Skeletal muscle tissue (tissue), 4 donors: ENCODE data around the gene VPS37C. TPM values are rescaled to one million over a fixed set of nuclear protein-coding genes. Genes with fewer than 3 reads are reported as not detected.
"Not testable (repeated sequence)": the region's sequence is repeated elsewhere in the genome, so short reads cannot be mapped to it uniquely, and the experiment has no call there.

Experiments used
- H3K27ac ChIP-seq: one replicate; pipeline ENCODE4 v1.7.0; 2013; ENCODE audit warnings: mild to moderate bottlenecking, low read depth, low read length, inconsistent platforms
- H3K27me3 ChIP-seq, 3 donors: one replicate each; pipeline ENCODE4 v1.7.0; 2013; ENCODE audit warnings: low read length in 3 of 3; ENCODE audit not compliant: control insufficient read depth in 3 of 3, insufficient read depth in 3 of 3
- H3K36me3 ChIP-seq, 3 donors: one replicate each; pipeline ENCODE4 v1.7.0; 2013; ENCODE audit warnings: low read length in 3 of 3; ENCODE audit not compliant: control insufficient read depth in 3 of 3, insufficient read depth in 3 of 3
- H3K4me1 ChIP-seq, 3 donors: one replicate each; pipeline ENCODE4 v1.7.0; 2013; ENCODE audit warnings: low read length in 3 of 3, mild to moderate bottlenecking in 3 of 3; ENCODE audit not compliant: control insufficient read depth in 3 of 3, insufficient read depth in 3 of 3
- H3K4me3 ChIP-seq, 3 donors: one replicate each; pipeline ENCODE4 v1.7.0; 2013; ENCODE audit warnings: low read length in 3 of 3
- H3K9ac ChIP-seq, 3 donors: one replicate each; pipeline ENCODE4 v1.7.0; 2013; ENCODE audit warnings: low read length in 3 of 3, mild to moderate bottlenecking in 3 of 3, moderate library complexity in 2 of 3, low read depth in 1 of 3
- H3K9me3 ChIP-seq, 3 donors: one replicate each; pipeline ENCODE4 v1.7.0; 2013; ENCODE audit warnings: low read length in 3 of 3; ENCODE audit not compliant: control insufficient read depth in 3 of 3
- total RNA-seq: library from RNA; depleted of rRNA; stranded (reverse); fragments of >200 nt; gene quantifications from one replicate; pipeline ENCODE4 v1.2.3, GENCODE V29; 2014
- donor health status: Osteomylitis.

Gene VPS37C
- total RNA-seq, 1 donor from 2014 or later, result 5.7 TPM

GRCh38 chr11:61107888-61108287 lies 53.3 kb downstream of the VPS37C start:
- Histone ChIP-seq H3K9ac (no peak overlapping the region), H3K4me3 (no peak overlapping the region), H3K9me3 (no peaks in the 10 kb centered on the region), H3K27me3 (no peaks in the 10 kb centered on the region), H3K36me3 (no peaks in the 10 kb centered on the region), H3K27ac (no peak overlapping the region), H3K4me1 (no peaks in the 10 kb centered on the region)

DNA sequence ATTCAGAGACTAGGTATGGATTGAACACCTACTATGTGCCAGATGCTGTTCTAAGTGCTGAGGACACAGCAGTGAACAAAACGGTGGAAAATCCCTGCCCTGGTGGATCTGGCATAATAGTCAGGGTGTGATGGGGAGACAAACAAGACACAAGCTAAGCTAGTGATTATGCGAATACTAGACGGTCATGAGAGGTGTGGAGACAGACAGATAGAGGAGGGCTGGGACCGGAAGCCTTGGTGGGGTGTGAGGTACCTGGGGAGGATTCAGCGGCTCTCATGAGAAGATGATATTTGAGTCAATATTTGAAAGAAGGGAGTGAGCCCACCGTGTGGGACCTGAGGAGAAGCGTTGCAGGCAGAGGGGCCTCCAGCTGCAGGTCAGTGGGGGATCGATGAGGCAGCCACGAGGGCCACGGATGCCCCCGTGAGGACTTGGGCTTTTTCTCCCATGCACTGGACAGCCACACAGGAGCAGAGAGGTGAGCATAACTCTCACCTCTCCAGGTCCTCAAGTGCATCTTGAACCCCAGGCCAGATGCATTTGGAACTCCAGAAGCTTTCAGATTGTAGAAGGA lies 54.2 kb downstream of the VPS37C start:
- no peak overlapping the region for H3K9ac ChIP-seq
- H3K27me3 ChIP-seq, result no peaks in the 10 kb centered on the region
- H3K36me3 ChIP-seq, result no peaks in the 10 kb centered on the region
- no peak overlapping the region for H3K27ac ChIP-seq
- H3K4me1 ChIP-seq, result no peaks in the 10 kb centered on the region
- no peak overlapping the region for H3K4me3 ChIP-seq
- H3K9me3 ChIP-seq, result no peaks in the 10 kb centered on the region

DNA sequence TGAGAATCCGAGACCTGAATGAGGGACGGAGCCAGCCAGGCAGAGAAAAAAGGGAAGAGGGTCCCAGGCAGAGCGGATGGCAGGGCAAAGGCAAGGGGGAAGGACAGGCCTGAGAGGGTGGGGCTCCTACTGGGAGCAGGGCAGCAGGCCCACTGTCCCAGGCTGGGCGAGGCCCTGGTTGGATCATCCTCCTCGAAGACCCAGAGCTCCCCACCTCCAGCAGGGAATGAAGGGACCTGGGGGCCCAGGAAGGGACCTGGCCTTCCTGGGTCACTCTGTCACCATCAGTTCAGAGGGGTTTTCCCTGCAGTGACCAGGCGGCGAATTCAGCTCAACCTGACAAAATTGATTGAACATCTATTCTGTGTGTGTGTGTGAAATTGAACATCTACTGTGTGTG lies 54.9 kb downstream of the VPS37C start:
- Histone ChIP-seq H3K36me3 (no peaks in the 10 kb centered on the region), H3K9ac (no peak overlapping the region), H3K27ac (no peak overlapping the region), H3K4me1 (no peaks in the 10 kb centered on the region), H3K27me3 (no peaks in the 10 kb centered on the region), H3K9me3 (no peaks in the 10 kb centered on the region), H3K4me3 (no peak overlapping the region)

GRCh38 chr11:61104963-61105362 lies 56.3 kb downstream of the VPS37C start:
- Histone ChIP-seq H3K36me3 (no peaks in the 10 kb centered on the region), H3K4me3 (no peak overlapping the region), H3K9ac (no peak overlapping the region)

DNA sequence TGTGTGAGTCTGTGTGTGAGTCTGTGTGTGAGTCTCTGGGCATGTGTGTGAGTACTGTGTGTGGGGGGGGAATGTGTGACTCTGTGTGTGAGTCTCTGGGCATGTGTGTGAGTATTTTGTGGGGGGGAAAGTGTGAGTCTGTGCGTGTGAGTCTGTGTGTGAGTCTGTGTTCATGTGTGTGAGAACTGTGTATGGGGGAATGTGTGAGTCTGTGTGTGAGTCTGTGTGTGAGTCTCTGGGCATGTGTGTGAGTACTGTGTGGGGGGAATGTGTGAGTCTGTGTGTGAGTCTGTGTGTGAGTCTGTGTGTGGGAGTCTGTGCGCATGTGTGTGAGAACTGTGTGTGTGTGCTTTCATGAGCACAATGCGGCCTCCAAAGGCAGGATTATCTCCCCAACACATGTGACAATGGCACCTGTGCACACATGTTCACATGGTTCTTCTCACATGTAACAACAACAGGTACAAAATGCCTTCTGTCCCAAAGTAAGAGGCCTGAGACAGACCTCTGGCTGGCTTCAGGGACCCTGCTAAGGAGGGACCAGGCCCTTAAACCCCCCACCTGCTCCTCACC lies 57.3 kb downstream of the VPS37C start:
- Histone ChIP-seq H3K9me3 (no peaks in the 10 kb centered on the region), H3K4me3 (no peak overlapping the region), H3K27ac (no peak overlapping the region), H3K9ac (no peak overlapping the region), H3K27me3 (no peaks in the 10 kb centered on the region), H3K4me1 (no peaks in the 10 kb centered on the region), H3K36me3 (no peaks in the 10 kb centered on the region)

More at GRCh38 chr11:61104963-61105362, 56.3 kb downstream of the VPS37C start:
- H3K9me3 ChIP-seq, result no peaks in the 10 kb centered on the region
- H3K27ac ChIP-seq, result no peak overlapping the region
- no peaks in the 10 kb centered on the region for H3K27me3 ChIP-seq
- H3K4me1 ChIP-seq, result no peaks in the 10 kb centered on the region

- no peaks in the 10 kb centered on the region for H3K36me3 ChIP-seq
- no peaks in the 10 kb centered on the region for H3K27me3 ChIP-seq
- no peaks in the 10 kb centered on the region for H3K4me1 ChIP-seq
- no peak overlapping the region for H3K27ac ChIP-seq
- no peak overlapping the region for H3K9ac ChIP-seq
- no peaks in the 10 kb centered on the region for H3K9me3 ChIP-seq
- no peak overlapping the region for H3K4me3 ChIP-seq
Observed at GRCh38 chr11:61102667-61103571, 58.3 kb downstream of the VPS37C start.

GRCh38 chr11:61098778-61099177 lies 62.4 kb downstream of the VPS37C start:
- no peaks in the 10 kb centered on the region for H3K36me3 ChIP-seq
- no peak overlapping the region for H3K4me3 ChIP-seq
- no peak overlapping the region for H3K27ac ChIP-seq
- H3K4me1 ChIP-seq, result no peaks in the 10 kb centered on the region
- H3K9me3 ChIP-seq, result no peaks in the 10 kb centered on the region
- no peaks in the 10 kb centered on the region for H3K27me3 ChIP-seq
- H3K9ac ChIP-seq, result no peak overlapping the region

DNA sequence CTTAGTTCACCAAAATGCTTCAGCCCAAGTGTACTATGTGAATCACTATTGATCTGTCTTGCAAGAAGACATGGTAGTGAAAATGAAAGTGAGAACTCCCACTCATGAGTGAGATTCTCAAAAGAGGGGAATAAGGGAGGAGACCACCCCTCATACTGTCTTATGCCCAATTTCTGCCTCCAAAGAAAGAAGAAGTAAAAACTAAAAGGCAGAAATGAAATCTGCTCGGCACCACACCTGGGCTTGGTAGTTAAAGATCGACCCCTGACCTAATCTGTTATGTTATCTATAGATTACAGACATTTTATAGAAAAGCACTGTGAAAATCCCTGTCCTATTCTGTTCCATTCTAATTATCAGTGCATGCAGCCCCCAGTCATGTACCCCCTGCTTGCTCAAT lies 63.0 kb downstream of the VPS37C start:
- not testable (repeated sequence) for H3K9ac ChIP-seq, H3K36me3 ChIP-seq, H3K9me3 ChIP-seq, H3K27ac ChIP-seq, H3K27me3 ChIP-seq, H3K4me3 ChIP-seq, H3K4me1 ChIP-seq

GRCh38 chr11:61095021-61095420 lies 66.2 kb downstream of the VPS37C start:
- H3K4me3 ChIP-seq, result no peak overlapping the region
- H3K9me3 ChIP-seq, result no peaks in the 10 kb centered on the region
- no peaks in the 10 kb centered on the region for H3K4me1 ChIP-seq
- H3K27ac ChIP-seq, result no peak overlapping the region
- no peak overlapping the region for H3K9ac ChIP-seq
- no peaks in the 10 kb centered on the region for H3K27me3 ChIP-seq
- H3K36me3 ChIP-seq, result no peaks in the 10 kb centered on the region

DNA sequence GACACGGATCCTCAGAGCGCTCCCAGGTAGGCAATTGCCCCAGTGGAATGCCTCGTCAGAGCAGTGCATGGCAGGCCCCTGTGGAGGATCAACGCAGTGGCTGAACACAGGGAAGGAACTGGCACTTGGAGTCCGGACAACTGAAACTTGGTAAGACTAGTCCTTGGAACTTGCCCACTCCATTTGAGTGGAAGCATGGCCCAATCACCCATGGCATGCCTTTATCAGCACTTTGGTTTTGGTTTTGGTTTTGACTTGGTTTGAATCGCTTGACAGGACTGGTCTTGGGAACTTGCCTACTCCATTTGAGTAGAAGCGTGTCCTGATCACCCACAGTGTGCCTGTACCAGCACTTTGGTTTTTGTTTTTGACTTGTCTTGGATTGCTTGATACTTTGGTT lies 67.1 kb downstream of the VPS37C start:
- not testable (repeated sequence) for H3K27me3 ChIP-seq, H3K36me3 ChIP-seq, H3K4me3 ChIP-seq, H3K27ac ChIP-seq, H3K9ac ChIP-seq, H3K9me3 ChIP-seq, H3K4me1 ChIP-seq
